Neuronal stem cell (in vitro differentiated cells): ENCODE measurements around the gene CIT.

Experiments used
- DNase-seq: peaks from one replicate; pipeline ENCODE4 v3.0.0-alpha.2; 2013; ENCODE audit warnings: low spot score
- H2AFZ ChIP-seq: one replicate; pipeline ENCODE4 v1.6.1; 2013; ENCODE audit warnings: mild to moderate bottlenecking, low read length, inconsistent platforms
- H2AK5ac ChIP-seq: 2 replicates; pipeline ENCODE4 v1.6.1; 2013; ENCODE audit warnings: low read depth, mild to moderate bottlenecking, inconsistent platforms, low read length, moderate library complexity, mixed read lengths
- H2BK120ac ChIP-seq: 2 replicates; pipeline ENCODE4 v1.6.1; 2013; ENCODE audit warnings: low read depth, mild to moderate bottlenecking, inconsistent platforms, low read length, moderate library complexity, mixed read lengths
- H2BK12ac ChIP-seq: one replicate; pipeline ENCODE4 v1.6.1; 2013; ENCODE audit warnings: low read length, inconsistent platforms
- H2BK15ac ChIP-seq: 2 replicates; pipeline ENCODE4 v1.6.1; 2013; ENCODE audit warnings: mild to moderate bottlenecking, low read length, inconsistent platforms, mixed read lengths
- H2BK5ac ChIP-seq: one replicate; pipeline ENCODE4 v1.6.1; 2013; ENCODE audit warnings: inconsistent platforms, mild to moderate bottlenecking, low read length, moderate library complexity
- H3K14ac ChIP-seq: one replicate; pipeline ENCODE4 v1.6.1; 2013; ENCODE audit warnings: low read length, inconsistent platforms
- H3K18ac ChIP-seq: 2 replicates; pipeline ENCODE4 v1.6.1; 2013; ENCODE audit warnings: low read length, inconsistent platforms
- H3K23ac ChIP-seq: 2 replicates; pipeline ENCODE4 v1.6.1; 2013; ENCODE audit warnings: low read depth, mild to moderate bottlenecking, mixed read lengths, low read length, inconsistent platforms; ENCODE audit not compliant: poor library complexity
- H3K27ac ChIP-seq: replicated peaks from 3 replicates; pipeline ENCODE4 v1.5.1; 2013; ENCODE audit warnings: low read length, inconsistent platforms
- H3K27me3 ChIP-seq, 3 experiments: 2 replicates each; pipeline ENCODE4 v1.6.1; 2013; ENCODE audit warnings: low read length in 3 of 3, mild to moderate bottlenecking in 2 of 3, inconsistent platforms in 1 of 3, low read depth in 1 of 3, mixed read lengths in 1 of 3, moderate library complexity in 1 of 3; ENCODE audit not compliant: control insufficient read depth in 3 of 3, insufficient read depth in 3 of 3
- H3K36me3 ChIP-seq, 2 donors: replicated peaks in 1 of 2; 2 replicates each; pipeline ENCODE4 v1.6.1; 2013; ENCODE audit warnings: low read length in 2 of 2; ENCODE audit not compliant: control insufficient read depth in 2 of 2, insufficient read depth in 2 of 2
- H3K4ac ChIP-seq: 2 replicates; pipeline ENCODE4 v1.6.1; 2013; ENCODE audit warnings: inconsistent platforms, mild to moderate bottlenecking, low read length, moderate library complexity
- H3K4me1 ChIP-seq, 2 donors: 1 replicate in 1 of 2; 2 replicates in 1 of 2; pipeline ENCODE4 v1.6.1; 2013; ENCODE audit warnings: low read length in 2 of 2, low read depth in 1 of 2; ENCODE audit not compliant: control insufficient read depth in 2 of 2, insufficient read depth in 1 of 2
- H3K4me2 ChIP-seq: one replicate; pipeline ENCODE4 v1.6.1; 2013; ENCODE audit warnings: mild to moderate bottlenecking, low read length, inconsistent platforms; ENCODE audit not compliant: insufficient read depth, poor library complexity, severe bottlenecking
- H3K4me3 ChIP-seq, 2 donors: 2 replicates each; pipeline ENCODE4 v1.5.1; 2013; ENCODE audit warnings: low read length in 2 of 2, mild to moderate bottlenecking in 2 of 2, inconsistent platforms in 1 of 2, moderate library complexity in 1 of 2
- H3K79me1 ChIP-seq: one replicate; pipeline ENCODE4 v1.6.1; 2013; ENCODE audit warnings: low read depth, mild to moderate bottlenecking, inconsistent platforms, low read length, moderate library complexity
- H3K9ac ChIP-seq: one replicate; pipeline ENCODE4 v1.6.1; 2013; ENCODE audit warnings: mild to moderate bottlenecking, low read depth, low read length, inconsistent platforms; ENCODE audit not compliant: poor library complexity
- H3K9me3 ChIP-seq, 2 donors: replicated peaks in 1 of 2; 2 replicates each; pipeline versions ENCODE3 to v1.6.1; 2013; ENCODE audit warnings: low read length in 2 of 2, mild to moderate bottlenecking in 2 of 2, inconsistent platforms in 1 of 2, low read depth in 1 of 2, mixed read lengths in 1 of 2, moderate library complexity in 1 of 2; ENCODE audit not compliant: control insufficient read depth in 2 of 2, insufficient read depth in 1 of 2
- H4K8ac ChIP-seq: one replicate; pipeline ENCODE4 v1.6.1; 2013; ENCODE audit warnings: low read depth, mild to moderate bottlenecking, inconsistent platforms, low read length, moderate library complexity
- H4K91ac ChIP-seq: one replicate; pipeline ENCODE4 v1.6.1; 2013; ENCODE audit warnings: low read length, low read depth, mild to moderate bottlenecking, inconsistent platforms; ENCODE audit not compliant: poor library complexity
- WGBS, 2 donors: extraction: QIAGEN DNeasy Blood & Tissue Kit; methylation state at CpG; one replicate each; pipeline ENCODE4 v1.1.7; 2013; ENCODE audit warnings: missing lambda C conversion rate in 2 of 2, mixed read lengths in 1 of 2; ENCODE audit not compliant: insufficient read length in 2 of 2, insufficient replicate concordance in 1 of 2; ENCODE audit errors: extremely low coverage in 2 of 2; 5-methylcytosine and 5-hydroxymethylcytosine counted together

The CIT gene

GRCh38 chr12:119772431-119772830, 104.7 kb downstream of the CIT start:
- Histone ChIP-seq H3K18ac (no peak overlapping the region), H4K8ac (no peak overlapping the region), H3K4ac (no peak overlapping the region), H3K4me3 (no peak overlapping the region), H4K91ac (no peak overlapping the region), H2AK5ac (no peak overlapping the region), H3K27ac (no peak overlapping the region), H2BK12ac (no peak overlapping the region), H3K23ac (no peak overlapping the region), H3K79me1 (no peaks in the 10 kb centered on the region), H3K36me3 (peaks cover 25 to 90% of the 10 kb centered on the region in 2 donors), H3K27me3 (no peaks in the 10 kb centered on the region), H3K14ac (no peak overlapping the region), H2BK15ac (no peak overlapping the region), H3K9me3 (no peaks in the 10 kb centered on the region), H3K4me1 (no peaks in the 10 kb centered on the region), H2BK5ac (no peak overlapping the region), H3K4me2 (no peak overlapping the region), H2AFZ (no peak overlapping the region), H2BK120ac (no peak overlapping the region), H3K9ac (no peak overlapping the region)
- WGBS, 2 donors: no CpG with 5 or more reads among the region's 4 CpGs
- DNase-seq: no peak

GRCh38 chr12:119770146-119770545, 107.0 kb downstream of the CIT start:
- Histone ChIP-seq H2BK5ac (no peak overlapping the region), H4K8ac (no peak overlapping the region), H2AFZ (no peak overlapping the region), H3K4ac (no peak overlapping the region), H2BK120ac (no peak overlapping the region), H3K18ac (no peak overlapping the region), H3K23ac (no peak overlapping the region), H3K4me2 (no peak overlapping the region), H2AK5ac (no peak overlapping the region), H3K9ac (no peak overlapping the region), H2BK15ac (no peak overlapping the region), H3K79me1 (no peaks in the 10 kb centered on the region), H4K91ac (no peak overlapping the region), H3K36me3 (peaks cover 32 to 94% of the 10 kb centered on the region in 2 donors), H3K9me3 (peaks cover 0 to 6% of the 10 kb centered on the region in 2 donors), H3K4me1 (no peaks in the 10 kb centered on the region), H3K4me3 (no peak overlapping the region), H3K14ac (no peak overlapping the region), H2BK12ac (no peak overlapping the region), H3K27ac (no peak overlapping the region), H3K27me3 (no peaks in the 10 kb centered on the region)
- DNase-seq: no peak
- WGBS, 2 donors: no CpG with 5 or more reads among the region's 5 CpGs

- H2AFZ ChIP-seq: no peak overlapping the region
- H3K14ac ChIP-seq: no peak overlapping the region
- no peak overlapping the region for H3K27ac ChIP-seq
- no peak overlapping the region for H2AK5ac ChIP-seq
- H3K9ac ChIP-seq: no peak overlapping the region
- no peak overlapping the region for H3K4ac ChIP-seq
- no CpG with 5 or more reads among the region's 4 CpGs for whole genome bisulfite sequencing, 2 donors
- no peak overlapping the region for H3K18ac ChIP-seq
- DNase-seq: no peak
- H2BK15ac ChIP-seq: no peak overlapping the region
- no peak overlapping the region for H3K4me2 ChIP-seq
- peaks cover 0 to 1% of the 10 kb centered on the region in 2 donors for H3K4me1 ChIP-seq
- no peak overlapping the region for H3K4me3 ChIP-seq
- no peaks in the 10 kb centered on the region for H3K79me1 ChIP-seq
- H3K27me3 ChIP-seq: no peaks in the 10 kb centered on the region
- no peak overlapping the region for H4K8ac ChIP-seq
- peaks cover 30 to 93% of the 10 kb centered on the region in 2 donors for H3K36me3 ChIP-seq
- H4K91ac ChIP-seq: no peak overlapping the region
- no peak overlapping the region for H2BK12ac ChIP-seq
- H3K23ac ChIP-seq: no peak overlapping the region
- H2BK120ac ChIP-seq: no peak overlapping the region
- H2BK5ac ChIP-seq: no peak overlapping the region
- H3K9me3 ChIP-seq: peaks cover 0 to 12% of the 10 kb centered on the region in 2 donors
Measured at GRCh38 chr12:119762619-119763018, 114.5 kb downstream of the CIT start.

DNA sequence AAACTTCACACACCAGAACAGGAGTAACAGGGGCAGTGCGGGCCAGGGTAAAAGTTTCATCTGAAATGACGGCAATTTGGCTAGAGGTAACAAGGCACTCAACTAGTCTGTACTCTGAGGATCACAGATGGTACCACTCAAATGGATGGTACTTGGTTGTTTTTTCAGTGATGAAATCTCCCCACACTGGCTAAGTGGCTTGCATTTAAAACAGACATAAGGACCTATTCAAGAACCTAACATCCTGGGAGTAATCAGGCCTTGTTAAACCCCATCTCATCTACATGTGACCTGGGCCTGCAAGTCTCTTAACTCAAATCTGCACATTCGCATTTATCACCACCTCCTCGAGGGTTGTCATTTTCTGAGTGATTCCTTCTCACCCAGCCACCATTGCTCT, 118.4 kb downstream of the CIT start:
- no peaks in the 10 kb centered on the region for H3K9me3 ChIP-seq
- H3K14ac ChIP-seq: no peak overlapping the region
- no peak overlapping the region for H4K91ac ChIP-seq
- H3K27ac ChIP-seq: no peak overlapping the region
- no CpG with 5 or more reads among the region's 4 CpGs for WGBS, 2 donors
- H2AK5ac ChIP-seq: no peak overlapping the region
- no peak overlapping the region for H2BK15ac ChIP-seq
- H3K36me3 ChIP-seq: peaks cover 42 to 98% of the 10 kb centered on the region in 2 donors
- no peak overlapping the region for H3K4ac ChIP-seq
- H3K79me1 ChIP-seq: no peaks in the 10 kb centered on the region
- no peaks in the 10 kb centered on the region for H3K27me3 ChIP-seq
- H3K4me1 ChIP-seq: peaks cover 0 to 1% of the 10 kb centered on the region in 2 donors
- H2BK5ac ChIP-seq: no peak overlapping the region
- H4K8ac ChIP-seq: no peak overlapping the region
- H3K9ac ChIP-seq: no peak overlapping the region
- H3K23ac ChIP-seq: no peak overlapping the region
- no peak overlapping the region for H3K4me2 ChIP-seq
- H3K18ac ChIP-seq: no peak overlapping the region
- H2BK12ac ChIP-seq: no peak overlapping the region
- H2AFZ ChIP-seq: no peak overlapping the region
- H2BK120ac ChIP-seq: no peak overlapping the region
- peak overlapping the region in 1 of 2 donors; percentile 40 for H3K4me3 ChIP-seq
- DNase-seq: no peak
